Gastroesophageal sphincter (tissue), 4 donors: ENCODE results near the gene CDCA7L. TPM values are rescaled to one million over a fixed set of nuclear protein-coding genes. Genes with fewer than 3 reads are reported as not detected.
"Not testable (repeated sequence)": the region's sequence is repeated elsewhere in the genome, so short reads cannot be mapped to it uniquely, and the experiment has no call there.

Experiments
- ATAC-seq: fragments of 150-250 bp; one replicate; pipeline ENCODE4 v1.9.1; 2016; ENCODE audit warnings: mild to moderate bottlenecking, moderate library complexity
- H3K27ac ChIP-seq, 4 donors: fragments of 200-600 bp; sonication (generic) in 3 of 4; 1 replicate in 3 of 4; 2 replicates in 1 of 4; pipeline ENCODE4 v1.5.1; 2016 to 2019
- H3K27me3 ChIP-seq: fragments of 200-600 bp; sonication (generic); one replicate; pipeline ENCODE4 v1.5.1; 2019
- H3K36me3 ChIP-seq, 2 donors: fragments of 200-600 bp; sonication (generic); one replicate each; pipeline ENCODE4 v1.5.1; 2019; ENCODE audit warnings: control low read depth in 1 of 2
- H3K4me1 ChIP-seq, 3 donors: fragments of 200-600 bp; sonication (generic); 1 replicate in 2 of 3; 2 replicates in 1 of 3; pipeline ENCODE4 v1.5.1; 2016 to 2019; ENCODE audit warnings: control low read depth in 2 of 3
- H3K4me3 ChIP-seq, 2 donors: fragments of 200-600 bp; sonication (generic); one replicate each; pipeline ENCODE4 v1.5.1; 2019; ENCODE audit warnings: mild to moderate bottlenecking in 1 of 2, moderate library complexity in 1 of 2
- H3K9me3 ChIP-seq, 3 donors: fragments of 200-600 bp; sonication (generic); one replicate each; pipeline ENCODE4 v1.5.1; 2017 to 2019; ENCODE audit warnings: control low read depth in 2 of 3
- EP300 ChIP-seq: sonication (generic); formaldehyde crosslinking; IDR thresholded peaks from one replicate; pipeline ENCODE4 v1.6.1; 2017; ENCODE audit warnings: antibody characterized with exemption, mild to moderate bottlenecking
- POLR2A ChIP-seq, 2 donors: fragments of 450-650 bp; IDR thresholded peaks; one replicate each; pipeline ENCODE4 v1.6.1; 2017; ENCODE audit warnings: antibody characterized with exemption in 2 of 2, mild to moderate bottlenecking in 2 of 2, moderate library complexity in 1 of 2
- POLR2AphosphoS5 ChIP-seq: sonication (generic); formaldehyde crosslinking; IDR thresholded peaks from one replicate; pipeline ENCODE4 v1.6.1; 2017; ENCODE audit warnings: antibody characterized with exemption
- WGBS, 2 donors: methylation state at CpG; one replicate each; pipeline ENCODE4 v1.1.5; 2018; ENCODE audit warnings: low coverage in 1 of 2; 5-methylcytosine and 5-hydroxymethylcytosine counted together
- total RNA-seq, 4 donors: library from RNA; depleted of rRNA; stranded (reverse); fragments of >200 nt; gene quantifications; one replicate each; pipeline ENCODE4 v1.1.0, GENCODE V29; 2016
- TF ChIP-seq, protein P1 (sequence below), 4 experiments: fragments of 200-600 bp in 2 of 4; fragments of 450-650 bp in 2 of 4; sonication (generic) in 1 of 4; IDR thresholded peaks; one replicate each; pipeline ENCODE4 v1.5.1; 2017 to 2019; ENCODE audit warnings: antibody characterized with exemption in 4 of 4, mild to moderate bottlenecking in 2 of 4, moderate library complexity in 2 of 4

The CDCA7L gene
- total RNA-seq, 4 donors from 2014 or later, result 19.6 to 47.7 (median 30.3) TPM

DNA sequence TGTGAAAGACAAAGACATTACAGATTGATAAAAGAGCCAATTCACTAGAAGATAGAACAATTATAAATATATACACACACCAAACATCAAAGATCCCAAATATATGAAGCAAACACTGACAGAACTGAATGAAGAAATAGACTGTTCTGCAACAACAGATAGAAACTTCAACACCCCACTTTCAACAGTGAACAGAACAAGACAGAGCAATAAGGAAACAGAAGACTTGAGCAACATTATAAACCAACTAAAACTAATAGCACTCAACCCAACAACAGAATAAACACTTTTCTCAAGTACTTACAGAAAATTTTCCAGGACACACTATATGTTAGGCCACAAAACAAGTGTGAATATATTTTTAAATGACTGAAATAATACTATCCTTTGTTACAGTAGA is 10.9 kb downstream of the CDCA7L start:
- no peaks in the 10 kb centered on the region for H3K36me3 ChIP-seq
- no peak overlapping the region for H3K4me3 ChIP-seq
- TF ChIP-seq, protein P1, sequence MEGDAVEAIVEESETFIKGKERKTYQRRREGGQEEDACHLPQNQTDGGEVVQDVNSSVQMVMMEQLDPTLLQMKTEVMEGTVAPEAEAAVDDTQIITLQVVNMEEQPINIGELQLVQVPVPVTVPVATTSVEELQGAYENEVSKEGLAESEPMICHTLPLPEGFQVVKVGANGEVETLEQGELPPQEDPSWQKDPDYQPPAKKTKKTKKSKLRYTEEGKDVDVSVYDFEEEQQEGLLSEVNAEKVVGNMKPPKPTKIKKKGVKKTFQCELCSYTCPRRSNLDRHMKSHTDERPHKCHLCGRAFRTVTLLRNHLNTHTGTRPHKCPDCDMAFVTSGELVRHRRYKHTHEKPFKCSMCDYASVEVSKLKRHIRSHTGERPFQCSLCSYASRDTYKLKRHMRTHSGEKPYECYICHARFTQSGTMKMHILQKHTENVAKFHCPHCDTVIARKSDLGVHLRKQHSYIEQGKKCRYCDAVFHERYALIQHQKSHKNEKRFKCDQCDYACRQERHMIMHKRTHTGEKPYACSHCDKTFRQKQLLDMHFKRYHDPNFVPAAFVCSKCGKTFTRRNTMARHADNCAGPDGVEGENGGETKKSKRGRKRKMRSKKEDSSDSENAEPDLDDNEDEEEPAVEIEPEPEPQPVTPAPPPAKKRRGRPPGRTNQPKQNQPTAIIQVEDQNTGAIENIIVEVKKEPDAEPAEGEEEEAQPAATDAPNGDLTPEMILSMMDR (IDR thresholded peaks at IDR 0.05), result no peak
- TF ChIP-seq POLR2AphosphoS5 (no peak), POLR2A (IDR thresholded peaks at IDR 0.05) (no peak), EP300 (no peak)
- H3K9me3 ChIP-seq, result peaks cover 0 to 5% (median 0%) of the 10 kb centered on the region in 3 donors
- H3K4me1 ChIP-seq, result peaks cover 0 to 12% (median 0%) of the 10 kb centered on the region in 3 donors
- H3K27me3 ChIP-seq, result no peaks in the 10 kb centered on the region
- H3K27ac ChIP-seq, result no peak overlapping the region
- no peak for ATAC-seq

GRCh38 chr7:21933293-21933692 is 12.4 kb downstream of the CDCA7L start:
- H3K36me3 ChIP-seq, H3K9me3 ChIP-seq, ATAC-seq, H3K27me3 ChIP-seq, H3K4me3 ChIP-seq, H3K4me1 ChIP-seq, H3K27ac ChIP-seq: not testable (repeated sequence)
- 84% methylated on average over 3 of the region's 3 CpGs; no CpG with 5 or more reads in 1 of the 2 donors for WGBS, 2 donors

- no peak overlapping the region for H3K4me3 ChIP-seq
- no peaks in the 10 kb centered on the region for H3K4me1 ChIP-seq
- no peak for ATAC-seq
- no peak for TF ChIP-seq EP300
- TF ChIP-seq POLR2AphosphoS5, result no peak
- no peak for TF ChIP-seq POLR2A (IDR thresholded peaks at IDR 0.05)
- TF ChIP-seq, protein P1 (IDR thresholded peaks at IDR 0.05), result no peak
- peaks cover 0 to 4% of the 10 kb centered on the region in 2 donors for H3K36me3 ChIP-seq
- H3K27me3 ChIP-seq, result no peaks in the 10 kb centered on the region
- peaks cover 0 to 5% (median 0%) of the 10 kb centered on the region in 3 donors for H3K9me3 ChIP-seq
- H3K27ac ChIP-seq, result no peak overlapping the region
- 57 to 60% methylated on average over 1 to 2 of the region's 6 CpGs for WGBS, 2 donors
These were observed 18.0 kb downstream of the CDCA7L start for GRCh38 chr7:21927693-21928092.

- no peak for ATAC-seq
- WGBS, 2 donors, result 89% methylated on average over 1 of the region's 1 CpG; no CpG with 5 or more reads in 1 of the 2 donors
- Histone ChIP-seq H3K36me3 (peaks cover 0 to 4% of the 10 kb centered on the region in 2 donors), H3K27ac (no peak overlapping the region), H3K27me3 (no peaks in the 10 kb centered on the region), H3K4me3 (no peak overlapping the region), H3K9me3 (peaks cover 0 to 5% (median 0%) of the 10 kb centered on the region in 3 donors), H3K4me1 (no peaks in the 10 kb centered on the region)
- TF ChIP-seq POLR2A (IDR thresholded peaks at IDR 0.05), result no peak
- TF ChIP-seq POLR2AphosphoS5, result no peak
- no peak for TF ChIP-seq EP300
- TF ChIP-seq, protein P1 (IDR thresholded peaks at IDR 0.05), result no peak
These were observed 19.3 kb downstream of the CDCA7L start for GRCh38 chr7:21926448-21926847.

DNA sequence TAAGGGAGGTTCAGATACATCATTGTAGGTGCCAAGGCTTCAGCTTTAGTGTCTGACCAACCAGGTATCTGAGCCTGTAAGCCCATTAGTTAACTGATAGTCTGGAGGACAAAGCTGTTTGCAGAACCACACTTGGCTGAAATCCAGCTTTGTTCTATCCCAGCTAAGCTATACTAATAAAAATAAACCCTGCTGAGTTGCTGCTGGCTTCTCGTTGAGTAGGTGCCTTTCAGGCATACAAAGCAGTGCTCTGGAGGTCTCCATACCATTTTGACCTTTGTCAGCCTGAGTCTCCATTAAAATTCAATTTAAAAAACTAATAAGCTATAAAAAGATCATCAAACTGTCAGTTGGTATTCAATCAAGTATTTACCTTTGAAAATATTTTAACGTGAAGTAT is 22.0 kb downstream of the CDCA7L start:
- TF ChIP-seq EP300, result no peak
- TF ChIP-seq POLR2A (IDR thresholded peaks at IDR 0.05), result no peak
- TF ChIP-seq, protein P1 (IDR thresholded peaks at IDR 0.05), result no peak
- no peak for TF ChIP-seq POLR2AphosphoS5
- H3K27me3 ChIP-seq, result no peaks in the 10 kb centered on the region
- no peak for ATAC-seq
- H3K27ac ChIP-seq, result no peak overlapping the region
- no peak overlapping the region for H3K4me3 ChIP-seq
- H3K9me3 ChIP-seq, result no peaks in the 10 kb centered on the region
- WGBS, 2 donors, result 30 to 50% methylated on average over 2 of the region's 2 CpGs
- peaks cover 0 to 2% (median under 1%) of the 10 kb centered on the region in 3 donors for H3K4me1 ChIP-seq
- peaks cover 0 to 4% of the 10 kb centered on the region in 2 donors for H3K36me3 ChIP-seq
